SK-N-SH (cell line): Measurements from ENCODE around the gene HIF1AN. TPM values are rescaled to one million over a fixed set of nuclear protein-coding genes. Genes with fewer than 3 reads are reported as not detected.

Source experiments
- CTCF ChIA-PET: fragments of 300-600, 350-600 bp; formaldehyde crosslinking; extraction: SDS; loops from one replicate; lab custom pipeline; 2021; lab: Yijun Ruan, JAX
- POLR2A ChIA-PET: fragments of 350-600 bp; sonication (Branson Sonifier 250); formaldehyde crosslinking; extraction: SDS; loops from one replicate; lab custom pipeline; 2020; ENCODE audit warnings: antibody characterized with exemption, inconsistent platforms; lab: Yijun Ruan, JAX
- DNase-seq: peaks from one replicate; pipeline ENCODE4 v3.0.0; 2012
- H2AFZ ChIP-seq: fragments of 200-600 bp; sonication (generic); 2 replicates; pipeline ENCODE4 v1.8.1; 2016; ENCODE audit warnings: antibody characterized with exemption, mild to moderate bottlenecking, low read depth
- H3F3A ChIP-seq: fragments of 200-600 bp; sonication (generic); replicated peaks from 2 replicates; pipeline ENCODE3; 2016; ENCODE audit warnings: antibody characterized with exemption, mild to moderate bottlenecking; ENCODE audit not compliant: insufficient read depth
- H3K27ac ChIP-seq, 2 experiments: fragments of 200-500 bp in 1 of 2; fragments of 200-600 bp in 1 of 2; sonication (Bioruptor generic) in 1 of 2; sonication (generic), shearing (Covaris generic) in 1 of 2; 2 replicates each; pipeline versions ENCODE4 v1.5.1 to v1.6.1; 2014 to 2016; ENCODE audit warnings: low read depth in 2 of 2, inconsistent platforms in 1 of 2, low read length in 1 of 2, mild to moderate bottlenecking in 1 of 2, mixed read lengths in 1 of 2
- H3K27me3 ChIP-seq: fragments of 200-600 bp; sonication (generic), shearing (Covaris generic); 2 replicates; pipeline ENCODE4 v1.6.1; 2016; ENCODE audit warnings: mixed run types; ENCODE audit not compliant: insufficient read depth
- H3K36me3 ChIP-seq, 2 experiments: fragments of 200-500 bp in 1 of 2; fragments of 200-600 bp in 1 of 2; sonication (Bioruptor generic) in 1 of 2; sonication (generic) in 1 of 2; replicated peaks in 1 of 2; 2 replicates each; pipeline versions ENCODE3 to v1.5.1; 2014 to 2016; ENCODE audit warnings: low read length in 1 of 2, mild to moderate bottlenecking in 1 of 2; ENCODE audit not compliant: insufficient read depth in 2 of 2, control insufficient read depth in 1 of 2
- H3K4me1 ChIP-seq, 2 experiments: fragments of 200-500 bp in 1 of 2; fragments of 200-600 bp in 1 of 2; sonication (Bioruptor generic) in 1 of 2; sonication (generic), shearing (Covaris generic) in 1 of 2; 2 replicates each; pipeline versions ENCODE4 v1.5.1 to v1.6.1; 2014 to 2016; ENCODE audit warnings: low read depth in 1 of 2, low read length in 1 of 2, mixed run types in 1 of 2; ENCODE audit not compliant: insufficient read depth in 2 of 2, control insufficient read depth in 1 of 2
- H3K4me2 ChIP-seq: fragments of 200-600 bp; sonication (generic), shearing (Covaris generic); 2 replicates; pipeline ENCODE4 v1.6.1; 2017; ENCODE audit warnings: mixed run types
- H3K4me3 ChIP-seq, 2 experiments: fragments of 200-500 bp in 1 of 2; fragments of 200-600 bp in 1 of 2; sonication (Bioruptor generic) in 1 of 2; sonication (generic), shearing (Covaris generic) in 1 of 2; 2 replicates each; pipeline versions ENCODE4 v1.5.1 to v1.8.1; 2014 to 2016; ENCODE audit warnings: low read depth in 2 of 2, inconsistent platforms in 1 of 2, low read length in 1 of 2, mild to moderate bottlenecking in 1 of 2, mixed read lengths in 1 of 2, moderate library complexity in 1 of 2
- H3K79me2 ChIP-seq: fragments of 200-600 bp; sonication (generic); 2 replicates; pipeline ENCODE4 v1.8.1; 2017; ENCODE audit warnings: mild to moderate bottlenecking; ENCODE audit not compliant: insufficient read depth
- H3K9ac ChIP-seq: fragments of 200-600 bp; sonication (generic); 2 replicates; pipeline ENCODE4 v1.6.1; 2017; ENCODE audit warnings: mixed run types
- H3K9me2 ChIP-seq: fragments of 200-600 bp; sonication (generic); 2 replicates; pipeline ENCODE4 v1.6.1; 2017; ENCODE audit warnings: mixed run types
- H3K9me3 ChIP-seq: fragments of 200-600 bp; sonication (generic); 2 replicates; pipeline ENCODE4 v1.6.1; 2017; ENCODE audit warnings: mixed run types, mild to moderate bottlenecking, moderate library complexity
- H4K20me1 ChIP-seq: fragments of 200-600 bp; sonication (generic); 2 replicates; pipeline ENCODE4 v1.6.1; 2017; ENCODE audit warnings: mild to moderate bottlenecking, mixed run types; ENCODE audit not compliant: insufficient read depth
- CHD2 ChIP-seq: fragments of 150-350 bp; IDR thresholded peaks from 2 replicates; pipeline ENCODE4 v1.6.1; 2018; ENCODE audit warnings: low read length; ENCODE audit not compliant: partially characterized antibody
- ELF1 ChIP-seq: IDR thresholded peaks from 2 replicates; pipeline ENCODE4 v1.4.0; 2012
- FOXM1 ChIP-seq: IDR thresholded peaks from 2 replicates; pipeline ENCODE4 v1.4.0; 2012; ENCODE audit warnings: low read depth, mild to moderate bottlenecking
- GABPA ChIP-seq: IDR thresholded peaks from 2 replicates; pipeline ENCODE4 v1.4.0; 2012; ENCODE audit warnings: low read depth, mild to moderate bottlenecking
- GATA2 ChIP-seq: sonication (generic); formaldehyde crosslinking; IDR thresholded peaks from 2 replicates; pipeline ENCODE4 v1.5.0; 2020; ENCODE audit warnings: mild to moderate bottlenecking, missing genetic modification reagents
- MEF2A ChIP-seq: IDR thresholded peaks from 2 replicates; pipeline ENCODE4 v1.4.0; 2012; ENCODE audit warnings: low read depth, borderline replicate concordance
- MXI1 ChIP-seq: IDR thresholded peaks from 2 replicates; pipeline ENCODE4 v1.6.1; 2012; ENCODE audit warnings: mild to moderate bottlenecking, low read depth, low read length, improper control_type of control experiment
- NFIC ChIP-seq: IDR thresholded peaks from 2 replicates; pipeline ENCODE4 v1.4.0; 2012; ENCODE audit warnings: borderline replicate concordance
- RAD21 ChIP-seq: IDR thresholded peaks from 2 replicates; pipeline ENCODE4 v1.6.1; 2012; ENCODE audit warnings: mild to moderate bottlenecking, low read length
- RCOR1 ChIP-seq: fragments of 150-350 bp; IDR thresholded peaks from 2 replicates; pipeline ENCODE4 v1.6.1; 2017; ENCODE audit warnings: antibody characterized with exemption, low read length
- RXRA ChIP-seq: IDR thresholded peaks from 2 replicates; pipeline ENCODE4 v1.4.0; 2012; ENCODE audit warnings: low read depth, mild to moderate bottlenecking, borderline replicate concordance
- SIN3A ChIP-seq: IDR thresholded peaks from 2 replicates; pipeline ENCODE4 v1.6.1; 2012; ENCODE audit warnings: low read depth, mild to moderate bottlenecking, low read length, moderate library complexity, borderline replicate concordance
- TAF1 ChIP-seq: IDR thresholded peaks from 2 replicates; pipeline ENCODE4 v1.6.1; 2012; ENCODE audit warnings: low read depth, mild to moderate bottlenecking, low read length, moderate library complexity, borderline replicate concordance
- TEAD4 ChIP-seq: IDR thresholded peaks from 2 replicates; pipeline ENCODE4 v1.4.0; 2012; ENCODE audit warnings: mild to moderate bottlenecking, borderline replicate concordance; ENCODE audit not compliant: insufficient read depth
- YY1 ChIP-seq: IDR thresholded peaks from 2 replicates; pipeline ENCODE4 v1.4.0; 2012; ENCODE audit warnings: low read depth, mild to moderate bottlenecking
- WGBS: methylation state at CpG from one replicate; pipeline ENCODE4 v1.1.6; 2017; ENCODE audit warnings: low lambda C conversion rate; 5-methylcytosine and 5-hydroxymethylcytosine counted together
- polyA plus RNA-seq, 3 experiments: library from polyadenylated mRNA; depleted of rRNA; stranded (reverse); fragments of >200 nt; gene quantifications; 2 replicates each; pipeline ENCODE4 v1.2.3, GENCODE V29; 2012
- TF ChIP-seq, protein P1 (sequence below): IDR thresholded peaks from 2 replicates; pipeline ENCODE4 v1.4.0; 2012; ENCODE audit warnings: low read depth, borderline replicate concordance
- TF ChIP-seq, protein P2 (sequence below): IDR thresholded peaks from 2 replicates; pipeline ENCODE4 v1.4.0; 2012; ENCODE audit warnings: low read depth, borderline replicate concordance
- TF ChIP-seq, protein P3 (sequence below): IDR thresholded peaks from 2 replicates; pipeline ENCODE4 v1.4.0; 2012; ENCODE audit warnings: low read depth
- TF ChIP-seq, protein P4 (sequence below): IDR thresholded peaks from 2 replicates; pipeline ENCODE4 v1.6.1; 2012; ENCODE audit warnings: mild to moderate bottlenecking, low read depth, low read length, moderate library complexity

Gene HIF1AN
- polyA plus RNA-seq, 1 of the 3 experiments (the other 2 are of a cell fraction): 8.1 TPM

DNA sequence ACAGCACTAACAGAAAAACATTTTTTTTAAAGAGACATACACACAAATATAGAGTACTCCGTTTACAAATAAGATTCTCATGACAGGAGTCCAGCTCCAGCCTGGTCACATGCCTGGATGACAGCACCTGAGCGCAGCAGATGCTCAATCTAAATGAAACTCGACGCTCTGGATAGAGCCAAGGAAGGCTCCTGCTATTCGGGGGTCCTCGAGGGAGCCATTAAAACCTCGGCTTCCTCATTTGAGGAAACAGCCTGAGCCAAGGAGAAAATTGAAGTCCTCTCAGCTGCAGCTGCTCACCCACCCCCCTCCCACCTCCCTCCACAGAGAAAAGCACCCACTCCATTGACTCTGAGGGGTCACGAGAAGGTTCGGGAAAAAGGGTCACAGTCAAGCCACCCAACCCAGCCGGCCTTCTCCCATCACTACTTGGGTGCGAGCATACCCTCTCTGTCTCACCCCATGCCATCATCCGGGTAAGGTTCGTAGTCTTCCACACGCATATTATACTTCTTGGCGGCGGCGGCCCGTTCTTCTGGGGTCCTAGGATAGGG is 6.7 kb upstream of the HIF1AN start:
- Histone ChIP-seq H3K9ac (peak overlapping the region; percentile 84), H4K20me1 (no peaks in the 10 kb centered on the region), H3K79me2 (peaks cover 35% of the 10 kb centered on the region), H3K4me3 (peak overlapping the region; percentile 75 to 88), H3K27ac (peak overlapping the region; percentile 43 to 69; a peak in 2 of 4 replicates), H3K4me1 (peaks cover 6 to 11% of the 10 kb centered on the region in 2 experiments; a peak in 1 of 4 replicates), H3K9me2 (no peaks in the 10 kb centered on the region), H3K27me3 (no peaks in the 10 kb centered on the region), H3K36me3 (peaks cover 10 to 26% of the 10 kb centered on the region in 2 experiments), H2AFZ (peak overlapping the region; percentile 94), H3K9me3 (no peaks in the 10 kb centered on the region), H3F3A (no peaks in the 10 kb centered on the region), H3K4me2 (peak overlapping the region; percentile 93)
- CTCF ChIA-PET: interaction anchor here (0.8 to 5.9 kb wide), 4 partner anchors 11 to 238 kb away, joined by 3 to 51 read pairs (median 10); no protein-coding TSS in a partner anchor
- POLR2A ChIA-PET: no interaction called here
- TF ChIP-seq MXI1: 0 out of 2 replicates have a peak, but pooled peaks have one; percentile 37
- no peak for TF ChIP-seq ELF1
- no peak for DNase-seq
- 5% methylated on average over 14 of the region's 18 CpGs for WGBS

DNA sequence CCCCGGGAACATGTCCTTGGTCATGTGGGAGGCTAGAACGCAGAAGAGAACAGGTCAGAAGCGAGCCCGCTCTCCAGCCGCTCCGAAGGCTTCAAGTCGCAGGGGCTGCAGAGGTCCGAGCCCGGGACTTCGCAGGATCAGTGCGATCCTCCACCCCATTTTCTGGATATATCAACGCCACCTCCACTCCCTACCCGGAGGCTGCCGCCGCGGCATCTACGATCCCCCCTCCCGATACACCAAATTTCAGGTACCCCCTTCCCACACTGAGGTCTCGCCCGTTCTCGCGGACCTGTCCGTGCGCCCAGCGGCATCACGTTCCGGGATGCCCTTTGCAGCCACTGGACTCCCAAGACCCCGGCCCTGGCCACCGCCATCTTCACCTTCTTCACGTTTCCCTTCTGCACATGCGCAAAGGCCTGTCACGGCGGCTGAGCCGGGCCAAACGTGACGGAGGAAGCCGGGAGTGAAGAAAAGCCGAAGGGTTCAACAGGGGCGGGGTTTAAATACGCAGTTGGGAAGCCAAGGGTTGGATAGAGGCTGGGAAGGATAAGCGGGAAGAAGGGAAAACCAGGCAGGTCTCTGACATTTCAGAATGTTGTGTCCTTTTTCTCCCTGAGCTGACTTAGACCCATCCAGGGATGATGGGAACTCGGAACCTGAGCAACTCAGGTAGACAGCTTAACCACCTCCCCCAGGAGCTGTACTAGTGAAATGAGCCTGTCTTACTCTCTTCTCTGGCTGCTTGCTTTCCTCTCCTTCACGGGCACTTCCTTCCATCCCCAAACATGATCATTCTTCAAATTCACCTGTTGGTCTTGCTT is 6.1 kb upstream of the HIF1AN start, which contains the start of gene NDUFB8:
NDUFB8 (minus strand) TSS at position 397 of the 824 bp plus-strand sequence; CDS start at position 377, 20 bp downstream.
- WGBS: 2% methylated on average over 35 of the region's 43 CpGs
- peak; percentile 89 for DNase-seq
- Histone ChIP-seq H2AFZ (peak within 1 kb of the TSS; percentile 94), H3K4me3 (peak within 1 kb of the TSS; percentile 75 to 88), H3K36me3 (peaks cover 10 to 20% of the 10 kb centered on the region in 2 experiments), H3K27me3 (no peaks in the 10 kb centered on the region), H3K79me2 (peaks cover 35% of the 10 kb centered on the region), H3K4me1 (peaks cover 6 to 11% of the 10 kb centered on the region in 2 experiments; a peak in 1 of 4 replicates), H3K27ac (peak within 1 kb of the TSS; percentile 43 to 69; a peak in 2 of 4 replicates), H3F3A (no peaks in the 10 kb centered on the region), H4K20me1 (no peaks in the 10 kb centered on the region), H3K9me2 (no peaks in the 10 kb centered on the region), H3K9me3 (no peaks in the 10 kb centered on the region), H3K4me2 (peak within 1 kb of the TSS; percentile 93), H3K9ac (peak within 1 kb of the TSS; percentile 84)
- ChIA-PET POLR2A (interaction anchor here (0.6 kb wide), 1 partner anchor 325 kb away, joined by 3 read pairs; no protein-coding TSS in a partner anchor), CTCF (interaction anchor here (0.8 to 5.9 kb wide), 4 partner anchors 12 to 238 kb away, joined by 3 to 51 read pairs (median 10); no protein-coding TSS in a partner anchor)
- no peak for TF ChIP-seq ELF1
- TF ChIP-seq MEF2A: no peak
- TF ChIP-seq, protein P1, sequence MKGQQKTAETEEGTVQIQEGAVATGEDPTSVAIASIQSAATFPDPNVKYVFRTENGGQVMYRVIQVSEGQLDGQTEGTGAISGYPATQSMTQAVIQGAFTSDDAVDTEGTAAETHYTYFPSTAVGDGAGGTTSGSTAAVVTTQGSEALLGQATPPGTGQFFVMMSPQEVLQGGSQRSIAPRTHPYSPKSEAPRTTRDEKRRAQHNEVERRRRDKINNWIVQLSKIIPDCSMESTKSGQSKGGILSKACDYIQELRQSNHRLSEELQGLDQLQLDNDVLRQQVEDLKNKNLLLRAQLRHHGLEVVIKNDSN: no peak
- peak; percentile 43; the same call in 1 of the 2 replicates for TF ChIP-seq RCOR1
- TF ChIP-seq SIN3A: no peak
- no peak for TF ChIP-seq RAD21
- peak; percentile 87 for TF ChIP-seq TAF1
- no peak for TF ChIP-seq FOXM1
- TF ChIP-seq GATA2: no peak
- TF ChIP-seq, protein P2, sequence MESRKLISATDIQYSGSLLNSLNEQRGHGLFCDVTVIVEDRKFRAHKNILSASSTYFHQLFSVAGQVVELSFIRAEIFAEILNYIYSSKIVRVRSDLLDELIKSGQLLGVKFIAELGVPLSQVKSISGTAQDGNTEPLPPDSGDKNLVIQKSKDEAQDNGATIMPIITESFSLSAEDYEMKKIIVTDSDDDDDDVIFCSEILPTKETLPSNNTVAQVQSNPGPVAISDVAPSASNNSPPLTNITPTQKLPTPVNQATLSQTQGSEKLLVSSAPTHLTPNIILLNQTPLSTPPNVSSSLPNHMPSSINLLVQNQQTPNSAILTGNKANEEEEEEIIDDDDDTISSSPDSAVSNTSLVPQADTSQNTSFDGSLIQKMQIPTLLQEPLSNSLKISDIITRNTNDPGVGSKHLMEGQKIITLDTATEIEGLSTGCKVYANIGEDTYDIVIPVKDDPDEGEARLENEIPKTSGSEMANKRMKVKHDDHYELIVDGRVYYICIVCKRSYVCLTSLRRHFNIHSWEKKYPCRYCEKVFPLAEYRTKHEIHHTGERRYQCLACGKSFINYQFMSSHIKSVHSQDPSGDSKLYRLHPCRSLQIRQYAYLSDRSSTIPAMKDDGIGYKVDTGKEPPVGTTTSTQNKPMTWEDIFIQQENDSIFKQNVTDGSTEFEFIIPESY: no peak
- peak; percentile 79 for TF ChIP-seq MXI1
- TF ChIP-seq, protein P3, sequence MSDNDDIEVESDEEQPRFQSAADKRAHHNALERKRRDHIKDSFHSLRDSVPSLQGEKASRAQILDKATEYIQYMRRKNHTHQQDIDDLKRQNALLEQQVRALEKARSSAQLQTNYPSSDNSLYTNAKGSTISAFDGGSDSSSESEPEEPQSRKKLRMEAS: peak; percentile 83
- TF ChIP-seq RXRA: no peak
- TF ChIP-seq NFIC: no peak
- no peak for TF ChIP-seq TEAD4
- TF ChIP-seq GABPA: no peak
- peak; percentile 93 for TF ChIP-seq YY1
- peak; percentile 31 for TF ChIP-seq CHD2
- TF ChIP-seq, protein P4, sequence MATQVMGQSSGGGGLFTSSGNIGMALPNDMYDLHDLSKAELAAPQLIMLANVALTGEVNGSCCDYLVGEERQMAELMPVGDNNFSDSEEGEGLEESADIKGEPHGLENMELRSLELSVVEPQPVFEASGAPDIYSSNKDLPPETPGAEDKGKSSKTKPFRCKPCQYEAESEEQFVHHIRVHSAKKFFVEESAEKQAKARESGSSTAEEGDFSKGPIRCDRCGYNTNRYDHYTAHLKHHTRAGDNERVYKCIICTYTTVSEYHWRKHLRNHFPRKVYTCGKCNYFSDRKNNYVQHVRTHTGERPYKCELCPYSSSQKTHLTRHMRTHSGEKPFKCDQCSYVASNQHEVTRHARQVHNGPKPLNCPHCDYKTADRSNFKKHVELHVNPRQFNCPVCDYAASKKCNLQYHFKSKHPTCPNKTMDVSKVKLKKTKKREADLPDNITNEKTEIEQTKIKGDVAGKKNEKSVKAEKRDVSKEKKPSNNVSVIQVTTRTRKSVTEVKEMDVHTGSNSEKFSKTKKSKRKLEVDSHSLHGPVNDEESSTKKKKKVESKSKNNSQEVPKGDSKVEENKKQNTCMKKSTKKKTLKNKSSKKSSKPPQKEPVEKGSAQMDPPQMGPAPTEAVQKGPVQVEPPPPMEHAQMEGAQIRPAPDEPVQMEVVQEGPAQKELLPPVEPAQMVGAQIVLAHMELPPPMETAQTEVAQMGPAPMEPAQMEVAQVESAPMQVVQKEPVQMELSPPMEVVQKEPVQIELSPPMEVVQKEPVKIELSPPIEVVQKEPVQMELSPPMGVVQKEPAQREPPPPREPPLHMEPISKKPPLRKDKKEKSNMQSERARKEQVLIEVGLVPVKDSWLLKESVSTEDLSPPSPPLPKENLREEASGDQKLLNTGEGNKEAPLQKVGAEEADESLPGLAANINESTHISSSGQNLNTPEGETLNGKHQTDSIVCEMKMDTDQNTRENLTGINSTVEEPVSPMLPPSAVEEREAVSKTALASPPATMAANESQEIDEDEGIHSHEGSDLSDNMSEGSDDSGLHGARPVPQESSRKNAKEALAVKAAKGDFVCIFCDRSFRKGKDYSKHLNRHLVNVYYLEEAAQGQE: no peak
